HUES48 (cell line): ENCODE measurements around the gene ZNF407.

ENCODE experiments used
- H3K27ac ChIP-seq: one replicate; pipeline ENCODE4 v1.7.0; 2013; ENCODE audit warnings: low read depth, low read length, inconsistent platforms
- H3K27me3 ChIP-seq: 2 replicates; pipeline ENCODE4 v1.6.1; 2013; ENCODE audit warnings: mild to moderate bottlenecking, low read length; ENCODE audit not compliant: control insufficient read depth, insufficient read depth
- H3K36me3 ChIP-seq: 2 replicates; pipeline ENCODE4 v1.6.1; 2013; ENCODE audit warnings: low read length; ENCODE audit not compliant: control insufficient read depth, insufficient read depth
- H3K4me1 ChIP-seq: 2 replicates; pipeline ENCODE4 v1.6.1; 2013; ENCODE audit warnings: mild to moderate bottlenecking, low read length; ENCODE audit not compliant: control insufficient read depth, insufficient read depth
- H3K4me3 ChIP-seq: 2 replicates; pipeline ENCODE4 v1.5.1; 2013; ENCODE audit warnings: mild to moderate bottlenecking, low read depth, low read length
- H3K9ac ChIP-seq: 2 replicates; pipeline ENCODE4 v1.6.1; 2013; ENCODE audit warnings: mild to moderate bottlenecking, low read depth, low read length, moderate library complexity
- H3K9me3 ChIP-seq: 2 replicates; pipeline ENCODE4 v1.6.1; 2013; ENCODE audit warnings: low read length; ENCODE audit not compliant: control insufficient read depth, insufficient read depth

ZNF407 gene

GRCh38 chr18:75106746-75107145 lies 509.1 kb downstream of the ZNF407 start:
- no peaks in the 10 kb centered on the region for H3K27me3 ChIP-seq

GRCh38 chr18:75107196-75107930 lies 509.7 kb downstream of the ZNF407 start:
- Histone ChIP-seq H3K9me3 (no peaks in the 10 kb centered on the region; the same call in 1 of the 2 replicates), H3K27ac (no peak overlapping the region), H3K27me3 (no peaks in the 10 kb centered on the region), H3K9ac (no peak overlapping the region), H3K4me3 (no peak overlapping the region), H3K4me1 (no peaks in the 10 kb centered on the region), H3K36me3 (no peaks in the 10 kb centered on the region)

More at GRCh38 chr18:75106746-75107145, 509.1 kb downstream of the ZNF407 start:
- Histone ChIP-seq H3K36me3 (no peaks in the 10 kb centered on the region), H3K4me3 (no peak overlapping the region), H3K9ac (no peak overlapping the region), H3K4me1 (no peaks in the 10 kb centered on the region), H3K9me3 (peaks cover 5% of the 10 kb centered on the region), H3K27ac (no peak overlapping the region)

GRCh38 chr18:75107931-75108276 lies 510.2 kb downstream of the ZNF407 start:
- H3K9me3 ChIP-seq: no peaks in the 10 kb centered on the region
- H3K4me3 ChIP-seq: no peak overlapping the region
- no peak overlapping the region for H3K9ac ChIP-seq
- H3K27ac ChIP-seq: no peak overlapping the region
- H3K36me3 ChIP-seq: no peaks in the 10 kb centered on the region
- no peaks in the 10 kb centered on the region for H3K27me3 ChIP-seq
- H3K4me1 ChIP-seq: no peaks in the 10 kb centered on the region

- Histone ChIP-seq H3K4me3 (no peak overlapping the region), H3K9me3 (no peaks in the 10 kb centered on the region), H3K9ac (no peak overlapping the region), H3K36me3 (no peaks in the 10 kb centered on the region), H3K4me1 (no peaks in the 10 kb centered on the region), H3K27me3 (no peaks in the 10 kb centered on the region), H3K27ac (no peak overlapping the region)
Observed at GRCh38 chr18:75108579-75109318, 511.1 kb downstream of the ZNF407 start.

- no peaks in the 10 kb centered on the region for H3K4me1 ChIP-seq
Observed at GRCh38 chr18:75109319-75109691, 511.6 kb downstream of the ZNF407 start.

GRCh38 chr18:75109819-75110218 lies 512.1 kb downstream of the ZNF407 start:
- Histone ChIP-seq H3K36me3 (no peaks in the 10 kb centered on the region), H3K4me3 (no peak overlapping the region), H3K9ac (no peak overlapping the region), H3K27ac (no peak overlapping the region), H3K27me3 (no peaks in the 10 kb centered on the region), H3K9me3 (no peaks in the 10 kb centered on the region), H3K4me1 (no peaks in the 10 kb centered on the region)

More at GRCh38 chr18:75109319-75109691, 511.6 kb downstream of the ZNF407 start:
- H3K27ac ChIP-seq: no peak overlapping the region
- no peak overlapping the region for H3K9ac ChIP-seq
- H3K27me3 ChIP-seq: no peaks in the 10 kb centered on the region
- H3K9me3 ChIP-seq: no peaks in the 10 kb centered on the region
- H3K36me3 ChIP-seq: no peaks in the 10 kb centered on the region
- no peak overlapping the region for H3K4me3 ChIP-seq

GRCh38 chr18:75110311-75110710 lies 512.6 kb downstream of the ZNF407 start:
- no peaks in the 10 kb centered on the region for H3K9me3 ChIP-seq
- H3K9ac ChIP-seq: no peak overlapping the region
- no peaks in the 10 kb centered on the region for H3K36me3 ChIP-seq
- H3K4me3 ChIP-seq: no peak overlapping the region
- H3K27ac ChIP-seq: no peak overlapping the region
- H3K27me3 ChIP-seq: no peaks in the 10 kb centered on the region
- no peaks in the 10 kb centered on the region for H3K4me1 ChIP-seq

- Histone ChIP-seq H3K9me3 (no peaks in the 10 kb centered on the region), H3K27ac (no peak overlapping the region), H3K27me3 (no peaks in the 10 kb centered on the region), H3K4me3 (no peak overlapping the region), H3K9ac (no peak overlapping the region), H3K4me1 (no peaks in the 10 kb centered on the region), H3K36me3 (no peaks in the 10 kb centered on the region)
Observed at GRCh38 chr18:75110846-75111415, 513.3 kb downstream of the ZNF407 start.

GRCh38 chr18:75111760-75112159 lies 514.1 kb downstream of the ZNF407 start:
- Histone ChIP-seq H3K27me3 (no peaks in the 10 kb centered on the region), H3K4me3 (no peak overlapping the region), H3K9me3 (no peaks in the 10 kb centered on the region), H3K9ac (no peak overlapping the region), H3K36me3 (no peaks in the 10 kb centered on the region), H3K4me1 (no peaks in the 10 kb centered on the region), H3K27ac (no peak overlapping the region)

- no peak overlapping the region for H3K27ac ChIP-seq
- H3K4me1 ChIP-seq: no peaks in the 10 kb centered on the region
- H3K27me3 ChIP-seq: no peaks in the 10 kb centered on the region
Observed at GRCh38 chr18:75112186-75113096, 514.8 kb downstream of the ZNF407 start.

More at GRCh38 chr18:75112186-75113096, 514.8 kb downstream of the ZNF407 start:
- Histone ChIP-seq H3K9ac (no peak overlapping the region), H3K9me3 (no peaks in the 10 kb centered on the region), H3K36me3 (no peaks in the 10 kb centered on the region), H3K4me3 (no peak overlapping the region)
